K562 (cell line): ENCODE results near the gene KLK13. TPM values are rescaled to one million over a fixed set of nuclear protein-coding genes. Genes with fewer than 3 reads are reported as not detected.

Experiments used
- BDP1 ChIP-seq: IDR thresholded peaks from 3 replicates; pipeline ENCODE4 v1.6.1; 2011; ENCODE audit not compliant: insufficient read length, insufficient read depth
- BHLHE40 ChIP-seq: IDR thresholded peaks from 2 replicates; pipeline ENCODE4 v1.6.1; 2011; ENCODE audit warnings: low read length, improper control_type of control experiment
- CREB1 ChIP-seq, 2 experiments: sonication (generic) in 1 of 2; formaldehyde crosslinking in 1 of 2; IDR thresholded peaks; 2 replicates each; pipeline versions ENCODE4 v1.6.1 to v1.8.0; 2012 to 2022; ENCODE audit warnings: inconsistent platforms in 1 of 2, mild to moderate bottlenecking in 1 of 2, missing genetic modification reagents in 1 of 2, moderate library complexity in 1 of 2
- KLF6 ChIP-seq: fragments of 250-450 bp; sonication (Bioruptor Pico); IDR thresholded peaks from 2 replicates; pipeline ENCODE4 v1.4.0; 2020; ENCODE audit warnings: mild to moderate bottlenecking, moderate library complexity, borderline replicate concordance
- MEF2D ChIP-seq: conservative IDR thresholded peaks from 2 replicates; pipeline ENCODE4 v1.6.1; 2016; ENCODE audit warnings: low read depth, missing genetic modification characterization, missing compliant biosample characterization
- NCOA6 ChIP-seq: fragments of 450-650 bp; IDR thresholded peaks from 2 replicates; pipeline ENCODE4 v1.6.1; 2017; ENCODE audit warnings: mild to moderate bottlenecking
- NR1H2 ChIP-seq: sonication (generic); formaldehyde crosslinking; IDR thresholded peaks from 2 replicates; pipeline ENCODE4 v1.4.0; 2020; ENCODE audit warnings: mild to moderate bottlenecking, missing genetic modification reagents
- POLR2A ChIP-seq: fragments of 450-650 bp; conservative IDR thresholded peaks from 2 replicates; pipeline ENCODE4 v1.6.1; 2016
- PRMT5 ChIP-seq: sonication (generic); formaldehyde crosslinking; IDR thresholded peaks from 2 replicates; pipeline ENCODE4 v1.5.0; 2020; ENCODE audit warnings: missing genetic modification reagents
- TEAD1 ChIP-seq, 2 experiments: fragments of 450-650 bp in 1 of 2; sonication (generic) in 1 of 2; formaldehyde crosslinking; IDR thresholded peaks; 2 replicates each; pipeline versions ENCODE4 v1.4.0 to v1.8.0; 2020 to 2022; ENCODE audit warnings: mild to moderate bottlenecking in 2 of 2, missing genetic modification reagents in 1 of 2
- TGIF2 ChIP-seq: sonication (generic); formaldehyde crosslinking; IDR thresholded peaks from 2 replicates; pipeline ENCODE4 v1.8.1; 2022; ENCODE audit warnings: mild to moderate bottlenecking, missing genetic modification reagents, moderate library complexity
- U2AF2 ChIP-seq: fragments of 200-400 bp; formaldehyde crosslinking; optimal IDR thresholded peaks from 2 replicates; pipeline ENCODE3; 2017; ENCODE audit warnings: low read depth, mild to moderate bottlenecking, low read length
- ZNF41 ChIP-seq: fragments of 250-450 bp; sonication (Bioruptor Pico); conservative IDR thresholded peaks from 2 replicates; pipeline ENCODE4 v1.4.0; 2020; ENCODE audit warnings: mild to moderate bottlenecking
- ZNF583 ChIP-seq: fragments of 250-450 bp; sonication (Bioruptor Pico); IDR thresholded peaks from 2 replicates; pipeline ENCODE4 v1.4.0; 2020
- polyA plus RNA-seq, 8 experiments: library from polyadenylated mRNA; depleted of rRNA in 4 of 8; stranded (reverse) in 5 of 8; unstranded in 3 of 8; fragments of >200 nt; fragmentation: Nextera tagmentation in 2 of 8; fragmentation: Illumina TruSeq in 1 of 8; extraction: Ambion mirVana in 2 of 8; extraction: Trizol in 1 of 8; gene quantifications; 2 replicates each; pipeline versions ENCODE4 v1.2.1 to v1.2.3, GENCODE V29; 2011 to 2014; ENCODE audit warnings: inconsistent platforms in 1 of 8, missing spikeins in 1 of 8
- total RNA-seq, 7 experiments: library from RNA; depleted of rRNA in 6 of 7; stranded (reverse); fragments of >200 nt in 6 of 7; fragmentation: Illumina TruSeq in 2 of 7; extraction: Trizol in 2 of 7; gene quantifications; 2 replicates each; pipeline versions ENCODE4 v1.2.1 to v1.2.3, GENCODE V29; 2011 to 2021; ENCODE audit warnings: low replicate concordance in 1 of 7
- TF ChIP-seq, protein P1 (sequence below), 2 experiments: fragments of 450-650 bp in 1 of 2; sonication (generic) in 1 of 2; formaldehyde crosslinking in 1 of 2; IDR thresholded peaks; 2 replicates each; pipeline versions ENCODE4 v1.7.1 to v1.9.0; 2016 to 2022; ENCODE audit warnings: inconsistent platforms in 1 of 2, mild to moderate bottlenecking in 1 of 2, missing genetic modification reagents in 1 of 2
- TF ChIP-seq, protein P2 (sequence below): fragments of 450-650 bp; formaldehyde crosslinking; IDR thresholded peaks from 2 replicates; pipeline ENCODE4 v1.4.0; 2022; ENCODE audit warnings: missing genetic modification characterization
- TF ChIP-seq, protein P3 (sequence below), 2 experiments: fragments of 450-650 bp in 1 of 2; sonication (generic) in 1 of 2; formaldehyde crosslinking; conservative IDR thresholded peaks; 2 replicates each; pipeline versions ENCODE4 v1.4.0 to v1.8.1; 2020 to 2022; ENCODE audit warnings: mild to moderate bottlenecking in 1 of 2, missing genetic modification reagents in 1 of 2

KLK13 gene
- total and polyA plus RNA-seq, 9 of the 15 experiments (the other 6 are each of a cell fraction or from before 2014, with no cell fraction given) = 0.72 to 9.0 (median 2.3) TPM

DNA sequence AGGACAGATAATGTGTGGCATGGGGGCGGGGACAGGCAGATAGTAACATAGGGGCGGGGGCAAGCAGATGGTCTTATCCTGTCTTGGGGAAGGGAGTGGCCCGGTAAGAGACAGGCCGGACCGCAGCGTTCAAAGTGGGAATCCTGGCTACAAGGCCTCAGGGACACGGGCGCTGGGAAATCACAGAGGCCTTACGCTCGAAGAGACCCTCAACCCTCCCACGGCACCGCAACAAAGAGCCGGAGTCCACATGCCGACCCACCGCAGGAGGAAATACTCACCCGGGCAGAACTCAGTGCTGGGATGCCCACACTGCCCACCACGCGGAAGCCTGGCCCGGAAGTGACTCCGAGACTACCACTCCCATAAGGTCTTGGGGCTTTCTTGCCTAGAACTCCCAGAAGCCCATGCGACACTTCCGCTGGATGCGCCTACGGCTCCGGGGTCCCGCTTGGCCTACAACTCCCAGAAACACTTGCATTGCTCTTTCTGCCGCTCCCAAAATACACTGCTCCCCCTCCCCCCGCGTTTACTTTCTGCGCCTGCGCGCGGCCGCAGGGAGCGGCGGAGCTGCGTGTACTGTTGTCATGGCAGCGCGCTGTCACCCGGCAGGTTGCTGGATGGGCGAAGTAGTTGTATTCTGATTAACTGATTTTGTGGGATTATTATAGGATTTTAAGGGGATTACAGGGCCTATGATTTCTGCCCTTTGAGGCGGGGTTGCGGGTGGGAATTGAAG, 43.3 kb upstream of the KLK13 start, which contains the start of gene CTU1 (continued):
- TF ChIP-seq, protein P1, sequence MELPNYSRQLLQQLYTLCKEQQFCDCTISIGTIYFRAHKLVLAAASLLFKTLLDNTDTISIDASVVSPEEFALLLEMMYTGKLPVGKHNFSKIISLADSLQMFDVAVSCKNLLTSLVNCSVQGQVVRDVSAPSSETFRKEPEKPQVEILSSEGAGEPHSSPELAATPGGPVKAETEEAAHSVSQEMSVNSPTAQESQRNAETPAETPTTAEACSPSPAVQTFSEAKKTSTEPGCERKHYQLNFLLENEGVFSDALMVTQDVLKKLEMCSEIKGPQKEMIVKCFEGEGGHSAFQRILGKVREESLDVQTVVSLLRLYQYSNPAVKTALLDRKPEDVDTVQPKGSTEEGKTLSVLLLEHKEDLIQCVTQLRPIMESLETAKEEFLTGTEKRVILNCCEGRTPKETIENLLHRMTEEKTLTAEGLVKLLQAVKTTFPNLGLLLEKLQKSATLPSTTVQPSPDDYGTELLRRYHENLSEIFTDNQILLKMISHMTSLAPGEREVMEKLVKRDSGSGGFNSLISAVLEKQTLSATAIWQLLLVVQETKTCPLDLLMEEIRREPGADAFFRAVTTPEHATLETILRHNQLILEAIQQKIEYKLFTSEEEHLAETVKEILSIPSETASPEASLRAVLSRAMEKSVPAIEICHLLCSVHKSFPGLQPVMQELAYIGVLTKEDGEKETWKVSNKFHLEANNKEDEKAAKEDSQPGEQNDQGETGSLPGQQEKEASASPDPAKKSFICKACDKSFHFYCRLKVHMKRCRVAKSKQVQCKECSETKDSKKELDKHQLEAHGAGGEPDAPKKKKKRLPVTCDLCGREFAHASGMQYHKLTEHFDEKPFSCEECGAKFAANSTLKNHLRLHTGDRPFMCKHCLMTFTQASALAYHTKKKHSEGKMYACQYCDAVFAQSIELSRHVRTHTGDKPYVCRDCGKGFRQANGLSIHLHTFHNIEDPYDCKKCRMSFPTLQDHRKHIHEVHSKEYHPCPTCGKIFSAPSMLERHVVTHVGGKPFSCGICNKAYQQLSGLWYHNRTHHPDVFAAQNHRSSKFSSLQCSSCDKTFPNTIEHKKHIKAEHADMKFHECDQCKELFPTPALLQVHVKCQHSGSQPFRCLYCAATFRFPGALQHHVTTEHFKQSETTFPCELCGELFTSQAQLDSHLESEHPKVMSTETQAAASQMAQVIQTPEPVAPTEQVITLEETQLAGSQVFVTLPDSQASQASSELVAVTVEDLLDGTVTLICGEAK (IDR thresholded peaks at IDR 0.05) = peak; percentile 96
- TF ChIP-seq, protein P1 (CRISPR knock-in tag; IDR thresholded peaks at IDR 0.05) = no peak
- TF ChIP-seq ZNF41 (CRISPR knock-in tag) (no peak), KLF6 (CRISPR knock-in tag) (no peak), CREB1 (IDR thresholded peaks at IDR 0.05) (peak; percentile 55), CREB1 (CRISPR knock-in tag; IDR thresholded peaks at IDR 0.05) (peak; percentile 84), NCOA6 (no peak), BHLHE40 (0 out of 2 replicates have a peak, but pooled peaks have one; percentile 10), TGIF2 (CRISPR knock-in tag) (no peak; the same call in 1 of the 2 replicates), ZNF583 (CRISPR knock-in tag) (no peak), MEF2D (tag) (peak; percentile 64; the same call in 1 of the 2 replicates), PRMT5 (CRISPR knock-in tag) (no peak), NR1H2 (CRISPR knock-in tag) (no peak), POLR2A (peak; percentile 85), TEAD1 (CRISPR knock-in tag; IDR thresholded peaks at IDR 0.05) (no peak; a peak in 1 of 4 replicates), BDP1 (no peak), U2AF2 (no peak)
- TF ChIP-seq, protein P2, sequence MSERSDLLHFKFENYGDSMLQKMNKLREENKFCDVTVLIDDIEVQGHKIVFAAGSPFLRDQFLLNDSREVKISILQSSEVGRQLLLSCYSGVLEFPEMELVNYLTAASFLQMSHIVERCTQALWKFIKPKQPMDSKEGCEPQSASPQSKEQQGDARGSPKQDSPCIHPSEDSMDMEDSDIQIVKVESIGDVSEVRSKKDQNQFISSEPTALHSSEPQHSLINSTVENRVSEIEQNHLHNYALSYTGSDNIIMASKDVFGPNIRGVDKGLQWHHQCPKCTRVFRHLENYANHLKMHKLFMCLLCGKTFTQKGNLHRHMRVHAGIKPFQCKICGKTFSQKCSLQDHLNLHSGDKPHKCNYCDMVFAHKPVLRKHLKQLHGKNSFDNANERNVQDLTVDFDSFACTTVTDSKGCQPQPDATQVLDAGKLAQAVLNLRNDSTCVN = no peak
- TF ChIP-seq, protein P3, sequence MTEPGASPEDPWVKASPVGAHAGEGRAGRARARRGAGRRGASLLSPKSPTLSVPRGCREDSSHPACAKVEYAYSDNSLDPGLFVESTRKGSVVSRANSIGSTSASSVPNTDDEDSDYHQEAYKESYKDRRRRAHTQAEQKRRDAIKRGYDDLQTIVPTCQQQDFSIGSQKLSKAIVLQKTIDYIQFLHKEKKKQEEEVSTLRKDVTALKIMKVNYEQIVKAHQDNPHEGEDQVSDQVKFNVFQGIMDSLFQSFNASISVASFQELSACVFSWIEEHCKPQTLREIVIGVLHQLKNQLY (CRISPR knock-in tag; conservative IDR thresholded peaks at IDR 0.05) = no peak
